ENCODE results near the gene RTKN.

GRCh38 chr2:74441170-74441689, 507 bp downstream of the RTKN start:
- TF ChIP-seq CTCF (conservative IDR thresholded peaks at IDR 0.05 in 1 of 2, IDR thresholded peaks at IDR 0.05 in 1 of 2; ENCODE audit: extremely low read depth in 1 of 2, insufficient read depth in 1 of 2, low read depth in 1 of 2, low read length in 2 of 2): no peak
- no peak for TF ChIP-seq EZH2 (IDR thresholded peaks at IDR 0.05; ENCODE audit: borderline replicate concordance, low read length)
